Spinal cord (tissue), 10 donors: ENCODE results near the gene MPHOSPH10. TPM values are rescaled to one million over a fixed set of nuclear protein-coding genes. Genes with fewer than 3 reads are reported as not detected.
"Not testable (repeated sequence)": the region's sequence is repeated elsewhere in the genome, so short reads cannot be mapped to it uniquely, and the experiment has no call there.

ENCODE experiments used
- DNase-seq, 6 donors: peaks; one replicate each; pipeline versions ENCODE4 v3.0.0 to v3.0.0-alpha.2; 2013 to 2015; ENCODE audit warnings: low spot score in 6 of 6, low read depth in 4 of 6
- H3K27ac ChIP-seq: one replicate; pipeline ENCODE4 v1.5.1; 2013; ENCODE audit warnings: low read depth, low read length, control low read depth
- H3K27me3 ChIP-seq: one replicate; pipeline ENCODE4 v1.6.1; 2013; ENCODE audit warnings: low read length; ENCODE audit not compliant: control insufficient read depth, insufficient read depth
- H3K36me3 ChIP-seq: one replicate; pipeline ENCODE4 v1.6.1; 2013; ENCODE audit warnings: low read length; ENCODE audit not compliant: control insufficient read depth, insufficient read depth
- H3K4me1 ChIP-seq: one replicate; pipeline ENCODE4 v1.6.1; 2013; ENCODE audit warnings: low read length; ENCODE audit not compliant: control insufficient read depth, insufficient read depth
- H3K4me3 ChIP-seq: one replicate; pipeline ENCODE4 v1.5.1; 2013; ENCODE audit warnings: low read depth, low read length, control low read depth
- H3K9me3 ChIP-seq: one replicate; pipeline ENCODE4 v1.6.1; 2013; ENCODE audit warnings: low read length; ENCODE audit not compliant: control insufficient read depth, insufficient read depth
- WGBS: methylation state at CpG from one replicate; pipeline ENCODE4 v1.1.5; 2013; ENCODE audit warnings: missing lambda C conversion rate; ENCODE audit not compliant: insufficient coverage; 5-methylcytosine and 5-hydroxymethylcytosine counted together
- polyA plus RNA-seq, 2 donors: library from polyadenylated mRNA; unstranded; fragments of 120-200 nt; gene quantifications; one replicate each; pipeline ENCODE4 v1.2.1, GENCODE V29; 2013; ENCODE audit not compliant: insufficient read length in 2 of 2
- total RNA-seq, 2 donors: library from RNA; depleted of rRNA in 1 of 2; stranded (reverse); fragments of 120-200 nt in 1 of 2; fragments of >200 nt in 1 of 2; gene quantifications; one replicate each; pipeline versions ENCODE4 v1.2.3 to v1.2.4, GENCODE V29; 2013 to 2014
- donor health status: healthy.

Gene MPHOSPH10
- total and polyA plus RNA-seq, 4 donors, result 19.5 to 37.7 (median 28.2) TPM

GRCh38 chr2:71156573-71156972 lies 26.1 kb downstream of the MPHOSPH10 start:
- peaks cover 16% of the 10 kb centered on the region for H3K4me1 ChIP-seq
- no peak overlapping the region for H3K27ac ChIP-seq
- 70% methylated on average over 6 of the region's 6 CpGs for WGBS
- no peak overlapping the region for H3K4me3 ChIP-seq
- H3K27me3 ChIP-seq, result no peaks in the 10 kb centered on the region
- H3K9me3 ChIP-seq, result no peaks in the 10 kb centered on the region
- H3K36me3 ChIP-seq, result no peaks in the 10 kb centered on the region
- peak in 1 of 6 donors; percentile 35 for DNase-seq

- DNase-seq, result peak; percentile 13 to 83 (median 40)
- Histone ChIP-seq H3K27ac (no peak overlapping the region), H3K36me3 (no peaks in the 10 kb centered on the region), H3K27me3 (no peaks in the 10 kb centered on the region), H3K9me3 (no peaks in the 10 kb centered on the region), H3K4me3 (no peak overlapping the region), H3K4me1 (peaks cover 16% of the 10 kb centered on the region)
- 14% methylated on average over 14 of the region's 16 CpGs for WGBS
Measured at GRCh38 chr2:71157124-71157793, 26.8 kb downstream of the MPHOSPH10 start.

GRCh38 chr2:71166812-71167211 lies 36.4 kb downstream of the MPHOSPH10 start:
- WGBS, result 100% methylated on average over 1 of the region's 3 CpGs
- H3K9me3 ChIP-seq, result no peaks in the 10 kb centered on the region
- DNase-seq, result no peak
- H3K4me1 ChIP-seq, result no peaks in the 10 kb centered on the region
- no peaks in the 10 kb centered on the region for H3K27me3 ChIP-seq
- H3K27ac ChIP-seq, result no peak overlapping the region
- no peaks in the 10 kb centered on the region for H3K36me3 ChIP-seq
- H3K4me3 ChIP-seq, result no peak overlapping the region

- no peaks in the 10 kb centered on the region for H3K9me3 ChIP-seq
- no peak for DNase-seq
- no peak overlapping the region for H3K4me3 ChIP-seq
- no peaks in the 10 kb centered on the region for H3K36me3 ChIP-seq
- H3K27me3 ChIP-seq, result no peaks in the 10 kb centered on the region
- no peaks in the 10 kb centered on the region for H3K4me1 ChIP-seq
- no peak overlapping the region for H3K27ac ChIP-seq
- WGBS, result 78% methylated on average over 1 of the region's 1 CpG
Measured at GRCh38 chr2:71173096-71173495, 42.7 kb downstream of the MPHOSPH10 start.

- H3K27ac ChIP-seq, result no peak overlapping the region
- H3K9me3 ChIP-seq, result no peaks in the 10 kb centered on the region
- H3K4me3 ChIP-seq, result no peak overlapping the region
- no peaks in the 10 kb centered on the region for H3K36me3 ChIP-seq
- DNase-seq, result no peak
- 83% methylated on average over 1 of the region's 3 CpGs for WGBS
- no peaks in the 10 kb centered on the region for H3K4me1 ChIP-seq
- H3K27me3 ChIP-seq, result no peaks in the 10 kb centered on the region
Measured at GRCh38 chr2:71174207-71174606, 43.8 kb downstream of the MPHOSPH10 start.

GRCh38 chr2:71178836-71179235 lies 48.4 kb downstream of the MPHOSPH10 start:
- H3K27ac ChIP-seq, H3K4me3 ChIP-seq, H3K27me3 ChIP-seq, DNase-seq, H3K36me3 ChIP-seq, H3K4me1 ChIP-seq, H3K9me3 ChIP-seq: not testable (repeated sequence)
- WGBS, result 83% methylated on average over 8 of the region's 8 CpGs

- no peak for DNase-seq
- H3K27ac ChIP-seq, result no peak overlapping the region
- H3K36me3 ChIP-seq, result no peaks in the 10 kb centered on the region
- no peak overlapping the region for H3K4me3 ChIP-seq
- no peaks in the 10 kb centered on the region for H3K27me3 ChIP-seq
- no peaks in the 10 kb centered on the region for H3K4me1 ChIP-seq
- WGBS, result no CpG with 5 or more reads among the region's 2 CpGs
- H3K9me3 ChIP-seq, result no peaks in the 10 kb centered on the region
Measured at GRCh38 chr2:71181316-71181715, 50.9 kb downstream of the MPHOSPH10 start.

GRCh38 chr2:71183306-71184115 lies 53.1 kb downstream of the MPHOSPH10 start:
- H3K4me1 ChIP-seq, H3K27me3 ChIP-seq, H3K9me3 ChIP-seq, H3K36me3 ChIP-seq, H3K27ac ChIP-seq, H3K4me3 ChIP-seq: not testable (repeated sequence)
- DNase-seq, result peak in 1 of 6 donors; percentile 4
- 100% methylated on average over 1 of the region's 5 CpGs for WGBS

GRCh38 chr2:71186973-71187372 lies 56.5 kb downstream of the MPHOSPH10 start:
- no peak for DNase-seq
- Histone ChIP-seq H3K9me3 (no peaks in the 10 kb centered on the region), H3K36me3 (no peaks in the 10 kb centered on the region), H3K4me3 (no peak overlapping the region), H3K4me1 (no peaks in the 10 kb centered on the region), H3K27me3 (no peaks in the 10 kb centered on the region), H3K27ac (peak overlapping the region; percentile 40)
- no CpG with 5 or more reads among the region's 1 CpG for WGBS

GRCh38 chr2:71187589-71187988 lies 57.2 kb downstream of the MPHOSPH10 start:
- no peaks in the 10 kb centered on the region for H3K4me1 ChIP-seq

More at GRCh38 chr2:71187589-71187988, 57.2 kb downstream of the MPHOSPH10 start:
- no peaks in the 10 kb centered on the region for H3K36me3 ChIP-seq
- H3K4me3 ChIP-seq, result no peak overlapping the region
- H3K9me3 ChIP-seq, result no peaks in the 10 kb centered on the region
- no CpG with 5 or more reads among the region's 2 CpGs for WGBS
- no peak overlapping the region for H3K27ac ChIP-seq
- H3K27me3 ChIP-seq, result no peaks in the 10 kb centered on the region
- no peak for DNase-seq
